HG03565 (cell line): ENCODE data around the gene HSPD1.

Experiments used
- ATAC-seq: cut with Tn5 transposase; IDR thresholded peaks from one replicate; pipeline ENCODE4 v1.9.1; 2021; ENCODE audit warnings: mild to moderate bottlenecking, moderate library complexity; ENCODE audit not compliant: unreplicated experiment

The HSPD1 gene

GRCh38 chr2:197499594-197500502 lies at the start of gene HSPD1, which contains the start of gene HSPE1:
Gene HSPD1 (minus strand): TSS chr2:197499840. CDS start chr2:197498848, 992 bp downstream.
Gene HSPE1 (plus strand): TSS chr2:197500379. CDS start chr2:197500437, 58 bp downstream.
- peak; percentile 76 for ATAC-seq

- ATAC-seq: no peak
Observed at GRCh38 chr2:197548582-197548981, 48.9 kb upstream of the HSPD1 start.

- no peak for ATAC-seq
Observed at GRCh38 chr2:197547163-197547900, 47.7 kb upstream of the HSPD1 start.

GRCh38 chr2:197543206-197543605 lies 43.6 kb upstream of the HSPD1 start:
- ATAC-seq: no peak

GRCh38 chr2:197539734-197540133 lies 40.1 kb upstream of the HSPD1 start:
- no peak for ATAC-seq

GRCh38 chr2:197538412-197538811 lies 38.8 kb upstream of the HSPD1 start:
- no peak for ATAC-seq

GRCh38 chr2:197517150-197517549 lies 17.5 kb upstream of the HSPD1 start:
- no peak for ATAC-seq

- ATAC-seq: no peak
Observed at GRCh38 chr2:197516393-197516761, 16.7 kb upstream of the HSPD1 start.

GRCh38 chr2:197515739-197516392 lies 16.2 kb upstream of the HSPD1 start, which contains the start of gene MOB4:
Gene MOB4 (plus strand): TSS chr2:197516066. CDS start chr2:197516087, 21 bp downstream.
- ATAC-seq: peak; percentile 93

- no peak for ATAC-seq
Observed at GRCh38 chr2:197515315-197515738, 15.7 kb upstream of the HSPD1 start.

- no peak for ATAC-seq
Observed at GRCh38 chr2:197514754-197515153, 15.1 kb upstream of the HSPD1 start.

- no peak for ATAC-seq
Observed at GRCh38 chr2:197513915-197514314, 14.3 kb upstream of the HSPD1 start.

GRCh38 chr2:197506658-197507057 lies 7.0 kb upstream of the HSPD1 start:
- no peak for ATAC-seq

GRCh38 chr2:197504512-197504911 lies 4.9 kb upstream of the HSPD1 start:
- ATAC-seq: no peak

- no peak for ATAC-seq
Observed at GRCh38 chr2:197504000-197504399, 4.4 kb upstream of the HSPD1 start.

GRCh38 chr2:197502685-197503084 lies 3.0 kb upstream of the HSPD1 start:
- no peak for ATAC-seq

GRCh38 chr2:197502201-197502600 lies 2.6 kb upstream of the HSPD1 start:
- no peak for ATAC-seq

GRCh38 chr2:197500503-197501131 lies 977 bp upstream of the HSPD1 start:
- ATAC-seq: peak; percentile 2

GRCh38 chr2:197498937-197499593 lies 575 bp downstream of the HSPD1 start:
- ATAC-seq: no peak

GRCh38 chr2:197498235-197498936 lies 1.3 kb downstream of the HSPD1 start:
- no peak for ATAC-seq
